HepG2 (cell line): Measurements from ENCODE around the gene FETUB. TPM values are rescaled to one million over a fixed set of nuclear protein-coding genes. Genes with fewer than 3 reads are reported as not detected.
A peak's percentile ranks its signal among the peaks of the same experiment; 100 is the strongest.

ENCODE experiments used
- CEBPG ChIP-seq: IDR thresholded peaks from 2 replicates; pipeline ENCODE4 v1.6.1; 2016
- LBX2 ChIP-seq: sonication (generic); formaldehyde crosslinking; IDR thresholded peaks from 2 replicates; pipeline ENCODE4 v1.5.0; 2020; ENCODE audit warnings: missing genetic modification reagents, mild to moderate bottlenecking, borderline replicate concordance
- PITX1 ChIP-seq: sonication (generic); formaldehyde crosslinking; IDR thresholded peaks from 2 replicates; pipeline ENCODE4 v1.5.1; 2020; ENCODE audit warnings: mild to moderate bottlenecking, missing genetic modification reagents
- SSRP1 ChIP-seq: IDR thresholded peaks from 2 replicates; pipeline ENCODE4 v1.6.1; 2016; ENCODE audit warnings: control low read depth
- STAT5B ChIP-seq: sonication (generic); formaldehyde crosslinking; IDR thresholded peaks from 2 replicates; pipeline ENCODE4 v1.4.0; 2020; ENCODE audit warnings: missing genetic modification reagents
- ZNF644 ChIP-seq: IDR thresholded peaks from 2 replicates; pipeline ENCODE4 v1.6.1; 2016; ENCODE audit warnings: low read depth
- ZNF740 ChIP-seq: sonication (generic); formaldehyde crosslinking; IDR thresholded peaks from 2 replicates; pipeline ENCODE4 v1.4.0; 2020; ENCODE audit warnings: missing genetic modification reagents
- ZNF788 ChIP-seq: sonication (generic); formaldehyde crosslinking; IDR thresholded peaks from 2 replicates; pipeline ENCODE4 v1.5.0; 2020; ENCODE audit warnings: mild to moderate bottlenecking, missing genetic modification reagents, borderline replicate concordance
- ZNF790 ChIP-seq: sonication (generic); formaldehyde crosslinking; IDR thresholded peaks from 2 replicates; pipeline ENCODE4 v1.8.0; 2022; ENCODE audit warnings: missing genetic modification reagents, mild to moderate bottlenecking, borderline replicate concordance
- polyA plus RNA-seq, 8 experiments: library from polyadenylated mRNA; depleted of rRNA in 3 of 8; stranded (reverse) in 7 of 8; unstranded in 1 of 8; fragments of >200 nt; fragmentation: Illumina TruSeq in 4 of 8; extraction: Trizol in 4 of 8; gene quantifications; 2 replicates each; pipeline versions ENCODE4 v1.2.1 to v1.2.3, GENCODE V29; 2011 to 2016; ENCODE audit warnings: low read depth in 4 of 8, missing spikeins in 1 of 8, mixed read lengths in 1 of 8; ENCODE audit not compliant: insufficient read depth in 1 of 8
- total RNA-seq, 5 experiments: library from RNA; depleted of rRNA; stranded (reverse); fragments of >200 nt; fragmentation: Illumina TruSeq; extraction: Trizol; gene quantifications; 2 replicates each; pipeline ENCODE4 v1.2.3, GENCODE V29; 2016; ENCODE audit warnings: low read depth in 1 of 5
- TF ChIP-seq, protein P1 (sequence below): sonication (generic); formaldehyde crosslinking; IDR thresholded peaks from 2 replicates; pipeline ENCODE4 v1.4.0; 2020; ENCODE audit warnings: missing genetic modification reagents, borderline replicate concordance
- TF ChIP-seq, protein P2 (sequence below): sonication (generic); formaldehyde crosslinking; IDR thresholded peaks from 2 replicates; pipeline ENCODE4 v1.8.0; 2022; ENCODE audit warnings: mild to moderate bottlenecking, missing genetic modification reagents, borderline replicate concordance
- TF ChIP-seq, protein P3 (sequence below): sonication (generic); formaldehyde crosslinking; IDR thresholded peaks from 2 replicates; pipeline ENCODE4 v1.4.0; 2020; ENCODE audit warnings: missing genetic modification reagents
- TF ChIP-seq, protein P4 (sequence below): IDR thresholded peaks from 2 replicates; pipeline ENCODE4 v1.6.1; 2016; ENCODE audit warnings: missing biosample characterization, missing genetic modification reagents, low read depth

Gene FETUB
- total and polyA plus RNA-seq, 2 of the 13 experiments (the other 11 are each of a cell fraction or from before 2014, with no cell fraction given), result 2.1 to 4.4 TPM

DNA sequence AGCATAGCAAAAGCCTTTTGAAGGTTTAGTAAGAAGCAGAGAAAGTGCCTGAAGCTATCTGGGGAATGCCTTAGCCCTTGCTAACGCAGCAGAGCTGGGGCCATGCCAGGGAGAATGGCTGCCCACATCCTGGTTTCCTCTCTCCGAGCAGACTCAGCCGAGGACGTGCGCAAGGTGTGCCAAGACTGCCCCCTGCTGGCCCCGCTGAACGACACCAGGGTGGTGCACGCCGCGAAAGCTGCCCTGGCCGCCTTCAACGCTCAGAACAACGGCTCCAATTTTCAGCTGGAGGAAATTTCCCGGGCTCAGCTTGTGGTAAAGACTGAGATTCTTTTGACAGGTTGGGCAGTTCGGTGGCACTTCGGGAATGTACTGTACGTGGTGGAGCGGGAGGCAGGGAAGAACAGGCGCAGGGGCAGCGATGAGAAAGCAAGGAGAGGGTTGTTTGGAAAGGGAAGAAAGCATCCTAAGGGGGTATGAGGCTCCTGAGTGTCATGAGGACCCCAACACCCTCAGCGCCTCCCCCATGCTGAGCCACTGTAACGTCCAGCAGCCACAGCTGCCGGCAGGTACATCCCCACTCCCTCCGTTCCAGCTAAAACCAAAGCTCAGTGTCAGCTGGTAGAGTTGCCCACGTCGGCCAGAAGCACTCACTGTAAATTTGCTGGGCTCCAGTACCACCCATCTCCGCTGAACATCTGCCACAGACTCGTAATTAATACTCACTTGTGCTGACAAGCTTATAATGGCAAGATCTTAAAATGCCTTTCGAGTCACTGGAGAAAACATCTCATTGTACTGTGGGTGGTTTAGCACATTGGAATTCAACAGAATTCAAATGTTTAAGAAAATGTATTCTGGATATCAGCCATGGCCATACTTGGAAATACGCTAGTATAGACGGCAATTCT, 22.9 kb upstream of the FETUB start (continued):
- TF ChIP-seq ZNF788 (CRISPR knock-in tag) (peak; percentile 37; the same call in 1 of the 2 replicates), LBX2 (no peak), PITX1 (CRISPR knock-in tag) (no peak; the same call in 1 of the 2 replicates), CEBPG (CRISPR knock-in tag) (0 out of 2 replicates have a peak, but pooled peaks have one; percentile 5), ZNF644 (no peak), STAT5B (CRISPR knock-in tag) (no peak), SSRP1 (peak; percentile 94; the same call in 1 of the 2 replicates), ZNF740 (CRISPR knock-in tag) (no peak), ZNF790 (CRISPR knock-in tag) (no peak)
- TF ChIP-seq, protein P1, sequence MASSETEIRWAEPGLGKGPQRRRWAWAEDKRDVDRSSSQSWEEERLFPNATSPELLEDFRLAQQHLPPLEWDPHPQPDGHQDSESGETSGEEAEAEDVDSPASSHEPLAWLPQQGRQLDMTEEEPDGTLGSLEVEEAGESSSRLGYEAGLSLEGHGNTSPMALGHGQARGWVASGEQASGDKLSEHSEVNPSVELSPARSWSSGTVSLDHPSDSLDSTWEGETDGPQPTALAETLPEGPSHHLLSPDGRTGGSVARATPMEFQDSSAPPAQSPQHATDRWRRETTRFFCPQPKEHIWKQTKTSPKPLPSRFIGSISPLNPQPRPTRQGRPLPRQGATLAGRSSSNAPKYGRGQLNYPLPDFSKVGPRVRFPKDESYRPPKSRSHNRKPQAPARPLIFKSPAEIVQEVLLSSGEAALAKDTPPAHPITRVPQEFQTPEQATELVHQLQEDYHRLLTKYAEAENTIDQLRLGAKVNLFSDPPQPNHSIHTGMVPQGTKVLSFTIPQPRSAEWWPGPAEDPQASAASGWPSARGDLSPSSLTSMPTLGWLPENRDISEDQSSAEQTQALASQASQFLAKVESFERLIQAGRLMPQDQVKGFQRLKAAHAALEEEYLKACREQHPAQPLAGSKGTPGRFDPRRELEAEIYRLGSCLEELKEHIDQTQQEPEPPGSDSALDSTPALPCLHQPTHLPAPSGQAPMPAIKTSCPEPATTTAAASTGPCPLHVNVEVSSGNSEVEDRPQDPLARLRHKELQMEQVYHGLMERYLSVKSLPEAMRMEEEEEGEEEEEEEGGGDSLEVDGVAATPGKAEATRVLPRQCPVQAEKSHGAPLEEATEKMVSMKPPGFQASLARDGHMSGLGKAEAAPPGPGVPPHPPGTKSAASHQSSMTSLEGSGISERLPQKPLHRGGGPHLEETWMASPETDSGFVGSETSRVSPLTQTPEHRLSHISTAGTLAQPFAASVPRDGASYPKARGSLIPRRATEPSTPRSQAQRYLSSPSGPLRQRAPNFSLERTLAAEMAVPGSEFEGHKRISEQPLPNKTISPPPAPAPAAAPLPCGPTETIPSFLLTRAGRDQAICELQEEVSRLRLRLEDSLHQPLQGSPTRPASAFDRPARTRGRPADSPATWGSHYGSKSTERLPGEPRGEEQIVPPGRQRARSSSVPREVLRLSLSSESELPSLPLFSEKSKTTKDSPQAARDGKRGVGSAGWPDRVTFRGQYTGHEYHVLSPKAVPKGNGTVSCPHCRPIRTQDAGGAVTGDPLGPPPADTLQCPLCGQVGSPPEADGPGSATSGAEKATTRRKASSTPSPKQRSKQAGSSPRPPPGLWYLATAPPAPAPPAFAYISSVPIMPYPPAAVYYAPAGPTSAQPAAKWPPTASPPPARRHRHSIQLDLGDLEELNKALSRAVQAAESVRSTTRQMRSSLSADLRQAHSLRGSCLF (CRISPR knock-in tag), result no peak
- TF ChIP-seq, protein P2, sequence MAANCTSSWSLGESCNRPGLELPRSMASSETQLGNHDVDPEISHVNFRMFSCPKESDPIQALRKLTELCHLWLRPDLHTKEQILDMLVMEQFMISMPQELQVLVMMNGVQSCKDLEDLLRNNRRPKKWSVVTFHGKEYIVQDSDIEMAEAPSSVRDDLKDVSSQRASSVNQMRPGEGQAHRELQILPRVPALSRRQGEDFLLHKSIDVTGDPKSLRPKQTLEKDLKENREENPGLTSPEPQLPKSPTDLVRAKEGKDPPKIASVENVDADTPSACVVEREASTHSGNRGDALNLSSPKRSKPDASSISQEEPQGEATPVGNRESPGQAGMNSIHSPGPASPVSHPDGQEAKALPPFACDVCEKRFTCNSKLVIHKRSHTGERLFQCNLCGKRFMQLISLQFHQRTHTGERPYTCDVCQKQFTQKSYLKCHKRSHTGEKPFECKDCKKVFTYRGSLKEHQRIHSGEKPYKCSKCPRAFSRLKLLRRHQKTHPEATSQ (CRISPR knock-in tag), result 0 out of 2 replicates have a peak, but pooled peaks have one; percentile 24
- TF ChIP-seq, protein P3, sequence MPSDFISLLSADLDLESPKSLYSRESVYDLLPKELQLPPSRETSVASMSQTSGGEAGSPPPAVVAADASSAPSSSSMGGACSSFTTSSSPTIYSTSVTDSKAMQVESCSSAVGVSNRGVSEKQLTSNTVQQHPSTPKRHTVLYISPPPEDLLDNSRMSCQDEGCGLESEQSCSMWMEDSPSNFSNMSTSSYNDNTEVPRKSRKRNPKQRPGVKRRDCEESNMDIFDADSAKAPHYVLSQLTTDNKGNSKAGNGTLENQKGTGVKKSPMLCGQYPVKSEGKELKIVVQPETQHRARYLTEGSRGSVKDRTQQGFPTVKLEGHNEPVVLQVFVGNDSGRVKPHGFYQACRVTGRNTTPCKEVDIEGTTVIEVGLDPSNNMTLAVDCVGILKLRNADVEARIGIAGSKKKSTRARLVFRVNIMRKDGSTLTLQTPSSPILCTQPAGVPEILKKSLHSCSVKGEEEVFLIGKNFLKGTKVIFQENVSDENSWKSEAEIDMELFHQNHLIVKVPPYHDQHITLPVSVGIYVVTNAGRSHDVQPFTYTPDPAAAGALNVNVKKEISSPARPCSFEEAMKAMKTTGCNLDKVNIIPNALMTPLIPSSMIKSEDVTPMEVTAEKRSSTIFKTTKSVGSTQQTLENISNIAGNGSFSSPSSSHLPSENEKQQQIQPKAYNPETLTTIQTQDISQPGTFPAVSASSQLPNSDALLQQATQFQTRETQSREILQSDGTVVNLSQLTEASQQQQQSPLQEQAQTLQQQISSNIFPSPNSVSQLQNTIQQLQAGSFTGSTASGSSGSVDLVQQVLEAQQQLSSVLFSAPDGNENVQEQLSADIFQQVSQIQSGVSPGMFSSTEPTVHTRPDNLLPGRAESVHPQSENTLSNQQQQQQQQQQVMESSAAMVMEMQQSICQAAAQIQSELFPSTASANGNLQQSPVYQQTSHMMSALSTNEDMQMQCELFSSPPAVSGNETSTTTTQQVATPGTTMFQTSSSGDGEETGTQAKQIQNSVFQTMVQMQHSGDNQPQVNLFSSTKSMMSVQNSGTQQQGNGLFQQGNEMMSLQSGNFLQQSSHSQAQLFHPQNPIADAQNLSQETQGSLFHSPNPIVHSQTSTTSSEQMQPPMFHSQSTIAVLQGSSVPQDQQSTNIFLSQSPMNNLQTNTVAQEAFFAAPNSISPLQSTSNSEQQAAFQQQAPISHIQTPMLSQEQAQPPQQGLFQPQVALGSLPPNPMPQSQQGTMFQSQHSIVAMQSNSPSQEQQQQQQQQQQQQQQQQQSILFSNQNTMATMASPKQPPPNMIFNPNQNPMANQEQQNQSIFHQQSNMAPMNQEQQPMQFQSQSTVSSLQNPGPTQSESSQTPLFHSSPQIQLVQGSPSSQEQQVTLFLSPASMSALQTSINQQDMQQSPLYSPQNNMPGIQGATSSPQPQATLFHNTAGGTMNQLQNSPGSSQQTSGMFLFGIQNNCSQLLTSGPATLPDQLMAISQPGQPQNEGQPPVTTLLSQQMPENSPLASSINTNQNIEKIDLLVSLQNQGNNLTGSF (CRISPR knock-in tag), result no peak
- TF ChIP-seq, protein P4, sequence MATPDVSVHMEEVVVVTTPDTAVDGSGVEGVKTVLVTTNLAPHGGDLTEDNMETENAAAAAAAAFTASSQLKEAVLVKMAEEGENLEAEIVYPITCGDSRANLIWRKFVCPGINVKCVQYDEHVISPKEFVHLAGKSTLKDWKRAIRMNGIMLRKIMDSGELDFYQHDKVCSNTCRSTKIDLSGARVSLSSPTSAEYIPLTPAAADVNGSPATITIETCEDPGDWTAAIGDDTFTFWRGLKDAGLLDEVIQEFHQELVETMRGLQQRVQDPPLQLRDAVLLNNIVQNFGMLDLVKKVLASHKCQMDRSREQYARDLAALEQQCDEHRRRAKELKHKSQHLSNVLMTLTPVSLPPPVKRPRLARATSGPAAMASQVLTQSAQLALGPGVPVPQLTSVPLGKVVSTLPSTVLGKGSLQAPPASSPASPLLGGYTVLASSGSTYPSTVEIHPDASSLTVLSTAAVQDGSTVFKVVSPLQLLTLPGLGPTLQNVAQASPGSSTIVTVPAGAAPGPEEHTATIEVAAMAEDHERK (CRISPR knock-in tag), result no peak
